Measurements from ENCODE around the gene NDUFA8.

GRCh38 chr9:122120316-122121071, 39.1 kb downstream of the NDUFA8 start:
- TF ChIP-seq CTCF (conservative IDR thresholded peaks at IDR 0.05) (no peak), ZFX (IDR thresholded peaks at IDR 0.05) (no peak)

Data from C4-2B (cell line).